GM19452 (cell line): Measurements from ENCODE around the gene PCDHB7.
"Not testable (repeated sequence)": the region's sequence is repeated elsewhere in the genome, so short reads cannot be mapped to it uniquely, and the experiment has no call there.

ENCODE experiments used
- ATAC-seq: cut with Tn5 transposase; IDR thresholded peaks from one replicate; pipeline ENCODE4 v1.9.1; 2021; ENCODE audit not compliant: unreplicated experiment

Gene PCDHB7

GRCh38 chr5:141172381-141173204, at the start of gene PCDHB7:
TSS of gene PCDHB7 (plus strand) at chr5:141172644. CDS start at chr5:141172836, 192 bp downstream.
- no peak for ATAC-seq

- not testable (repeated sequence) for ATAC-seq
These were observed 48.9 kb upstream of the PCDHB7 start for GRCh38 chr5:141123396-141124135.

GRCh38 chr5:141127305-141127704, 45.1 kb upstream of the PCDHB7 start:
- ATAC-seq = no peak

GRCh38 chr5:141135030-141135717, 37.3 kb upstream of the PCDHB7 start, which contains the start of gene PCDHB5:
TSS of gene PCDHB5 (plus strand) at chr5:141135206. CDS start at chr5:141135435, 229 bp downstream.
- no peak for ATAC-seq

GRCh38 chr5:141135718-141136266, 36.7 kb upstream of the PCDHB7 start:
- no peak for ATAC-seq

GRCh38 chr5:141137346-141137745, 35.1 kb upstream of the PCDHB7 start:
- not testable (repeated sequence) for ATAC-seq

GRCh38 chr5:141149812-141150211, 22.6 kb upstream of the PCDHB7 start, which contains the start of gene PCDHB6:
TSS of gene PCDHB6 (plus strand) at chr5:141150057. CDS start at chr5:141150258, 201 bp downstream.
- no peak for ATAC-seq

GRCh38 chr5:141150224-141150992, 22.0 kb upstream of the PCDHB7 start:
- no peak for ATAC-seq

GRCh38 chr5:141150993-141151325, 21.5 kb upstream of the PCDHB7 start:
- ATAC-seq = no peak

GRCh38 chr5:141151632-141152031, 20.8 kb upstream of the PCDHB7 start:
- ATAC-seq = not testable (repeated sequence)

GRCh38 chr5:141152096-141152495, 20.3 kb upstream of the PCDHB7 start:
- ATAC-seq = not testable (repeated sequence)

- ATAC-seq = no peak
These were observed 16.7 kb upstream of the PCDHB7 start for GRCh38 chr5:141155540-141156374.

GRCh38 chr5:141157356-141157755, 15.1 kb upstream of the PCDHB7 start:
- ATAC-seq = not testable (repeated sequence)

- not testable (repeated sequence) for ATAC-seq
These were observed 14.5 kb upstream of the PCDHB7 start for GRCh38 chr5:141157901-141158300.

- not testable (repeated sequence) for ATAC-seq
These were observed 2.1 kb downstream of the PCDHB7 start for GRCh38 chr5:141174291-141175104.

- ATAC-seq = no peak
These were observed 3.5 kb downstream of the PCDHB7 start for GRCh38 chr5:141175933-141176332.

- not testable (repeated sequence) for ATAC-seq
These were observed 5.2 kb downstream of the PCDHB7 start, which contains the start of gene PCDHB8 for GRCh38 chr5:141177577-141178191. TSS of gene PCDHB8 (plus strand) at chr5:141177790. CDS start at chr5:141178035, 245 bp downstream.

- not testable (repeated sequence) for ATAC-seq
These were observed 6.9 kb downstream of the PCDHB7 start for GRCh38 chr5:141179371-141179770.
